Astrocyte of the spinal cord (primary cell): Measurements from ENCODE around the gene AXIN1.

ENCODE experiments used
- DNase-seq: peaks from one replicate; pipeline ENCODE4 v3.0.0; 2011; ENCODE audit warnings: low read depth, low spot score
- H3K4me3 ChIP-seq: 2 replicates; pipeline ENCODE4 v1.5.1; 2011; ENCODE audit warnings: low read depth, mild to moderate bottlenecking, low read length, moderate library complexity
- in situ Hi-C: cut with HindIII; loops from 2 replicates; pipeline ENCODE4 v1.10.0; 2017; ENCODE audit warnings: low sequenced_read_pairs
- TF ChIP-seq, protein P1 (sequence below): IDR thresholded peaks from 2 replicates; pipeline ENCODE4 v1.5.1; 2012; ENCODE audit warnings: low read depth, mild to moderate bottlenecking, low read length, inconsistent platforms

AXIN1 gene

DNA sequence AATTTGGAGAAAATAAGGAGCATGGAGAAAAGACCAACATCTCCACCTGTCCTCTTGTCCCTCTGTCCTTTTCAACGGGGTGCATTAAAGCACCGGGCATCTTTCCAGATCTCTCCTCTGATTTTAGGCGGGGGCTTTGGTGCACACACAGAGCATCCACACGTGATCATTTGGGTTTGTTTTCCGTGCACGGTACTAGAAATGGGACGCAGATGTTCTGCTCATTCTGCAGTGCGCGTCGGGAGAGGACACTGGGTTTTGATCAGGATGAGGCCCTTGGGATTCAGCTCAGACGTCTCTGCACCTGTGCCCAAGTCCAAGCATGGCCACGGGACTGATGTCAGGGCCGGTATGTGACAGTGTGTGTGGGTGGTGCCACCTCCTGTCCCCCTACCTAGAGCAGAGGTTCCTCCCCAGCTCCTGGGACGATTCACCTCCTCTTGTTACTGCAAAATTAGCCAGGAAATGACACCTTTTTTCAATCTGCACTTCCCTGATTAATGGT lies 37.7 kb downstream of the AXIN1 start:
- TF ChIP-seq, protein P1, sequence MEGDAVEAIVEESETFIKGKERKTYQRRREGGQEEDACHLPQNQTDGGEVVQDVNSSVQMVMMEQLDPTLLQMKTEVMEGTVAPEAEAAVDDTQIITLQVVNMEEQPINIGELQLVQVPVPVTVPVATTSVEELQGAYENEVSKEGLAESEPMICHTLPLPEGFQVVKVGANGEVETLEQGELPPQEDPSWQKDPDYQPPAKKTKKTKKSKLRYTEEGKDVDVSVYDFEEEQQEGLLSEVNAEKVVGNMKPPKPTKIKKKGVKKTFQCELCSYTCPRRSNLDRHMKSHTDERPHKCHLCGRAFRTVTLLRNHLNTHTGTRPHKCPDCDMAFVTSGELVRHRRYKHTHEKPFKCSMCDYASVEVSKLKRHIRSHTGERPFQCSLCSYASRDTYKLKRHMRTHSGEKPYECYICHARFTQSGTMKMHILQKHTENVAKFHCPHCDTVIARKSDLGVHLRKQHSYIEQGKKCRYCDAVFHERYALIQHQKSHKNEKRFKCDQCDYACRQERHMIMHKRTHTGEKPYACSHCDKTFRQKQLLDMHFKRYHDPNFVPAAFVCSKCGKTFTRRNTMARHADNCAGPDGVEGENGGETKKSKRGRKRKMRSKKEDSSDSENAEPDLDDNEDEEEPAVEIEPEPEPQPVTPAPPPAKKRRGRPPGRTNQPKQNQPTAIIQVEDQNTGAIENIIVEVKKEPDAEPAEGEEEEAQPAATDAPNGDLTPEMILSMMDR = no peak
- no peak overlapping the region for H3K4me3 ChIP-seq
- in situ Hi-C loops = no loop called here
- no peak for DNase-seq

DNA sequence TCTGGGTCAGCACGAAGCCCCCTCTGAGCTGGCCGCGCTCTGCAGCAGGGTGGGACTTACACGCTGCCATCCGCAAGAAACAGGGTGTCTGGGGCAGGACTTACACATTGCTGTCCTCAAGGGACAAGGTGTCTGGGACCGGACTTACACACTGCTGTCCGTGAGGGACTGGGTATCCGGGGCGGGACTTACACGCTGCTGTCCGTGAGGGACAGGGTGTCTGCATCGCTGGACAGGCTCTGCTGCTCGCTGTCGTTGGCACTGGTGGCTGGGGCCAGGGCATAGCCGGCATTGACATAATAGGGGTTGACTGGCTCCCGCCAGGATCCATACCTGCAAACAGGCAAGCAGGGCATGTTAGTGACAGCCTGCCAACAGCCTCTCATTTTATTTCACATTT lies 38.2 kb downstream of the AXIN1 start:
- H3K4me3 ChIP-seq = no peak overlapping the region

DNA sequence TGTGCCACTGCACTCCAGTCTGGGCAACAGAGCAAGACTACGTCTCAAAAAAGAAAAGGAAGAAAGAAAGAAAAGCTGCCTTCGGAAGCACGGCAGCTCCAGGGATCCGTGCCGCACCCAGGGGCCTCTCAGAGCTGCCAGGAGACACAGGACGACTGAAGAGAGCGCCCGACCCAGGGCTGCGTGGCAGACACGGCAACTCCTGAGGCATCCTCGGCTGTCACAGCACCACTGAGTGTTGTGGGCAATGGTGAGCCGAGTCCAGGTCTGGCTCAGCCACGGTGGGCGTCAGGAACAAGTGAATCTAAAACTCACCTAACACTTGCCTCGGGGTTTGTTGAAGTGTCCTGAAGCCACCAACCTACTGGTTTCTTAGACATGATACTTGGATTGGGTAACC lies 40.8 kb downstream of the AXIN1 start:
- TF ChIP-seq, protein P1 = no peak
- in situ Hi-C loops = no loop called here
- DNase-seq = no peak
- no peak overlapping the region for H3K4me3 ChIP-seq

More for the DNA sequence above, 38.2 kb downstream of the AXIN1 start:
- no peak for DNase-seq
- TF ChIP-seq, protein P1 = no peak
- in situ Hi-C loops = no loop called here

DNA sequence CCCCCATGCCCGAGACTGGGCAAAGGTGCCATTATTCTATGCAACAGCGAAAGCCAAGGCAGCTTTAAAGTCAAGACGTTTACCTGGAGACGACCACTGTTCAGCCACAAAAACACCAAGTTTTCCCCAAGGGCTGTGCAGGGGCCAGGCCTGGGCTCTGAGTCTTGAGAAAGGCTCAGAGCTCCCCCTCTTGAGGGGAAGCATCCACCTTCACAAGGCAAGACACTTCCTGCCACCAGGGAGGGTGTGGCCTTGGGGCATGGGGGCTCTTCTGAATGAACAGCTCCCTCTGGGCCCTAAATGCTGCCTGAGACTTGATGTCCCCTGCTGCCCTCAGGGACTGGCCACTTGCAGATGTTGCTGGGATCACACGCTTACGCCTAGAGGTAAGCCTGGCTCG lies 43.0 kb downstream of the AXIN1 start:
- no peak for DNase-seq

DNA sequence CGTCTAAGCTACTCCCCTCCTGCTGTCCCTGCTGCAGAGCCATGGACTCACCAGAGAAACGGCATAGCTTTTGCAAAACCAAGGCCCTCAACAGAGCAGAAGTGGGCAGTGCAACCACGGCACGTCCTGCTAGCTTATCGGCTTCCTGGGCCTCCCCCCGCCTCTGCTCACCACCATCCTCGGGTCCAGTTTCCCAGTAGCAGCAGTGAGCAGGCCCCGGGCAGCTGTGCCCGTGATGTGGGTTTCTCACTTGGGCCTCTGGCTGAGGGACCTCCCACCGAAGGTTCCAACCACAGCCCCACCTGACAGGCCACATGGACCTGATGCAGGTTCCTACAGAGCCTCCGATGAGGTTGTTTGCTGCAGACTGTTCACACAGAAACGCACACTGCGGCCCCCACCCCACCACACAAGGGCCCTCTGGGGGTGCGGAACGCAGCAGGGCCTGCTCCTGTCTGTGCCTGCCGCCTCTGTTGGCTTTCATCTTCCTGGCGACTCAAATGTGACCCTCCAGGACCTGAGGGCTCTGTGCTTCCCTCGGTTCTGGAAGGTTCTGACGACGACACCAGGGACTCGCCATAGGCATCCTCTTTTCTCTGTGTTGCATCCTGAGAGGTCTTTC lies 44.7 kb downstream of the AXIN1 start:
- TF ChIP-seq, protein P1 = no peak
- in situ Hi-C loops = no loop called here
- DNase-seq = no peak
- no peak overlapping the region for H3K4me3 ChIP-seq

More for the DNA sequence above, 43.0 kb downstream of the AXIN1 start:
- H3K4me3 ChIP-seq = no peak overlapping the region
- TF ChIP-seq, protein P1 = no peak
- in situ Hi-C loops = no loop called here

DNA sequence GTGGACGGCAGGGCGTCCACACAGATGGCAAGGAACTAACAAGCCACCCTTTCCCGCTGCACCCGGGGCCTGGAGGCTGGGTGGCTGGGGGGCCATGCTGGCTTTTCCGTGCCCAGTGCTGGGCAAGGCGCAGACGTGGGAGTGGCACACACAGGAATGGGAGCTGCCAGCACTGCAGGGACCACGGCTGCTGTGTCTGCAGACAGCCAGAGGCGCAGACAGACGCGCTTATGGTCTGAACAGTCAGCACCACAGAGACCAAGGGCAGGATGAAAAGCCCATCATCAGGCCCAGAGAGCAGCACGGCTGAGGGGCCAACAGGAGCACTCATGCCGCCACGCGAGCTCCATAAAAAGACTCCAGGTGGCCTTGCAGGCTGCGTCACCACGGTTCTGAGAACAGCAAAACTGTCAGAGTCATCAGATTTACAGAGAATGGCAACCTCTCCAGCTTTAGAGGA lies 45.6 kb downstream of the AXIN1 start:
- in situ Hi-C loops = no loop called here
- DNase-seq = no peak
- no peak overlapping the region for H3K4me3 ChIP-seq
- TF ChIP-seq, protein P1 = no peak
